Heart right ventricle (tissue), 16 donors: Measurements from ENCODE around the gene ACER3. TPM values are rescaled to one million over a fixed set of nuclear protein-coding genes. Genes with fewer than 3 reads are reported as not detected.

Experiments used
- ATAC-seq, 8 donors: fragments of 200-7000 bp; cut with Tn5 transposase; one replicate each; pipeline ENCODE4 v1.9.1; 2020; ENCODE audit warnings: mild to moderate bottlenecking in 8 of 8, moderate library complexity in 8 of 8, moderate number of reproducible peaks in 1 of 8
- DNase-seq, 2 donors: peaks; one replicate each; pipeline ENCODE4 v3.0.0-alpha.2; 2020
- H3K27ac ChIP-seq, 10 donors: fragments of 200-600 bp; sonication (generic) in 2 of 10; one replicate each; pipeline versions ENCODE4 v1.5.0 to v1.8.0; 2020 to 2022; ENCODE audit warnings: mild to moderate bottlenecking in 3 of 10
- H3K27me3 ChIP-seq, 7 donors: fragments of 200-600 bp; one replicate each; pipeline ENCODE4 v1.8.0; 2021 to 2022; ENCODE audit warnings: mild to moderate bottlenecking in 2 of 7
- H3K36me3 ChIP-seq, 9 donors: fragments of 200-600 bp; sonication (generic) in 1 of 9; one replicate each; pipeline versions ENCODE4 v1.5.0 to v1.8.0; 2020 to 2022; ENCODE audit warnings: mild to moderate bottlenecking in 2 of 9
- H3K4me1 ChIP-seq, 9 donors: fragments of 200-600 bp; sonication (generic) in 1 of 9; one replicate each; pipeline versions ENCODE4 v1.5.0 to v1.8.0; 2020 to 2022; ENCODE audit warnings: mild to moderate bottlenecking in 4 of 9
- H3K4me3 ChIP-seq, 10 donors: fragments of 200-600 bp; sonication (generic) in 2 of 10; one replicate each; pipeline versions ENCODE4 v1.5.0 to v1.8.0; 2020 to 2022; ENCODE audit warnings: mild to moderate bottlenecking in 7 of 10, moderate library complexity in 2 of 10
- H3K9me3 ChIP-seq, 11 donors: fragments of 200-600 bp in 10 of 11; sonication (generic) in 2 of 11; one replicate each; pipeline versions ENCODE4 v1.5.0 to v1.8.0; 2013 to 2022; ENCODE audit warnings: mild to moderate bottlenecking in 2 of 11, control low read depth in 1 of 11, moderate library complexity in 1 of 11
- WGBS, 2 donors: extraction: QIAGEN DNeasy Blood & Tissue Kit; methylation state at CpG; one replicate each; pipeline ENCODE4 v1.1.7; 2013; ENCODE audit warnings: inconsistent platforms in 1 of 2; 5-methylcytosine and 5-hydroxymethylcytosine counted together
- intact Hi-C, 10 donors: fragments of 100-400 bp; cut with DNase I; formaldehyde crosslinking; loops; one replicate each; pipeline versions ENCODE4 v1.11.1 to v1.14.2; 2022
- polyA plus RNA-seq, 2 donors: library from polyadenylated mRNA; stranded (reverse); fragments of 200-250 nt; gene quantifications; one replicate each; pipeline ENCODE4 v1.2.3, GENCODE V29; 2013
- total RNA-seq, 10 donors: library from RNA; stranded (reverse); fragmentation: NEBNext Ultra II Directional in 3 of 10; extraction: Animal tissue kit (Norgen Biotek cat#: 25700) in 3 of 10; gene quantifications; one replicate each; pipeline versions ENCODE4 v1.2.1 to v1.2.4, GENCODE V29; 2021 to 2023
- TF ChIP-seq, protein P1 (sequence below), 9 donors: fragments of 200-600 bp; sonication (generic) in 2 of 9; IDR thresholded peaks; one replicate each; pipeline versions ENCODE4 v1.5.0 to v1.8.0; 2021 to 2022; ENCODE audit warnings: antibody characterized with exemption in 9 of 9, mild to moderate bottlenecking in 5 of 9, moderate library complexity in 1 of 9
- donor health status: Arrhythmogenic right ventricular cardiomyopathy.
- donor health status: ischemic (EF 13 %, LVEDD 7.1; RV severe dilation, severe dysfunction).
- donor health status: healthy with polysubstance abuse.
- donor health status: DM: no; HTN: yes; CAD: no.
- donor health status: DM: no; HTN: no; CAD: no.
- donor health status: ischemic (EF 25% LVEDD 6.9; RV normal size, moderate dysfunction).
- donor health status: ischemic (EF 25% LVEDD 5.7; RV mildly dilated, moderate dysfunction).
- donor health status: healthy.
- donor health status: DM: yes; HTN: yes; CAD: no.
- donor health status: Ischemic cardiomyopathy.
- donor health status: ischemic (EF 35%, LVEDD 5.7; RV mildly dilated, moderate dysfunction).
- donor health status: nonischemic (EF 11% LVEDD 7.7; RV severe dilation, severe dysfunction).
- donor health status: DM: yes; HTN: yes; CAD: no.
- donor health status: PGD.
- donor health status: ischemic (EF 29% LVEDD 5.4; RV normal size, mild dysfunction).
- donor health status: nonischemic (EF 23%, LVEDD 6.1; RV moderate dilation, normal function).

Gene ACER3
- total and polyA plus RNA-seq, 12 donors: 2.9 to 14.8 (median 9.6) TPM

DNA sequence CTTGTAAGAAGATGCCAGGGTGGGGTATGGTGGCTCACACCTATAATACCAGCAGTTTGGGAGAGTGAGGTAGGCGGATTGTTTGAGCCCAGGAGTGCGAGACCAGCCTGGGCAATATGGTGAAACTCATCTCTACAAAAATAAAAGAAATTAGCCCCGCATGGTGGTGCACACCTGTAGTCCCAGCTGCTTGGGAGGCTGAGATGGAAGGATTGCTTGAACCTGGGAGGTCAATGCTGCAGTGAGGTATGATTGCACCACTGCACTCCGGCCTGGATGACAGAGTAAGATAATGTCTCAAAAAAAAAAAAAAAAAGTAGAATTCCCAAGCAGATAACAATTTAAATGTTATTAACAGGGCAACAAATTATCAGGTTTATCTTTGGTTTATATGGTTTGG, 20.2 kb downstream of the ACER3 start:
- Histone ChIP-seq H3K27ac (no peak overlapping the region), H3K4me3 (no peak overlapping the region), H3K4me1 (peaks cover 0 to 30% (median 17%) of the 10 kb centered on the region in 9 donors), H3K27me3 (no peaks in the 10 kb centered on the region), H3K9me3 (no peaks in the 10 kb centered on the region), H3K36me3 (no peaks in the 10 kb centered on the region)
- WGBS, 2 donors: 98 to 100% methylated on average over 4 of the region's 4 CpGs
- DNase-seq (no peak), ATAC-seq (no peak)
- intact Hi-C loops: no loop called here
- TF ChIP-seq, protein P1, sequence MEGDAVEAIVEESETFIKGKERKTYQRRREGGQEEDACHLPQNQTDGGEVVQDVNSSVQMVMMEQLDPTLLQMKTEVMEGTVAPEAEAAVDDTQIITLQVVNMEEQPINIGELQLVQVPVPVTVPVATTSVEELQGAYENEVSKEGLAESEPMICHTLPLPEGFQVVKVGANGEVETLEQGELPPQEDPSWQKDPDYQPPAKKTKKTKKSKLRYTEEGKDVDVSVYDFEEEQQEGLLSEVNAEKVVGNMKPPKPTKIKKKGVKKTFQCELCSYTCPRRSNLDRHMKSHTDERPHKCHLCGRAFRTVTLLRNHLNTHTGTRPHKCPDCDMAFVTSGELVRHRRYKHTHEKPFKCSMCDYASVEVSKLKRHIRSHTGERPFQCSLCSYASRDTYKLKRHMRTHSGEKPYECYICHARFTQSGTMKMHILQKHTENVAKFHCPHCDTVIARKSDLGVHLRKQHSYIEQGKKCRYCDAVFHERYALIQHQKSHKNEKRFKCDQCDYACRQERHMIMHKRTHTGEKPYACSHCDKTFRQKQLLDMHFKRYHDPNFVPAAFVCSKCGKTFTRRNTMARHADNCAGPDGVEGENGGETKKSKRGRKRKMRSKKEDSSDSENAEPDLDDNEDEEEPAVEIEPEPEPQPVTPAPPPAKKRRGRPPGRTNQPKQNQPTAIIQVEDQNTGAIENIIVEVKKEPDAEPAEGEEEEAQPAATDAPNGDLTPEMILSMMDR (IDR thresholded peaks at IDR 0.05): no peak

DNA sequence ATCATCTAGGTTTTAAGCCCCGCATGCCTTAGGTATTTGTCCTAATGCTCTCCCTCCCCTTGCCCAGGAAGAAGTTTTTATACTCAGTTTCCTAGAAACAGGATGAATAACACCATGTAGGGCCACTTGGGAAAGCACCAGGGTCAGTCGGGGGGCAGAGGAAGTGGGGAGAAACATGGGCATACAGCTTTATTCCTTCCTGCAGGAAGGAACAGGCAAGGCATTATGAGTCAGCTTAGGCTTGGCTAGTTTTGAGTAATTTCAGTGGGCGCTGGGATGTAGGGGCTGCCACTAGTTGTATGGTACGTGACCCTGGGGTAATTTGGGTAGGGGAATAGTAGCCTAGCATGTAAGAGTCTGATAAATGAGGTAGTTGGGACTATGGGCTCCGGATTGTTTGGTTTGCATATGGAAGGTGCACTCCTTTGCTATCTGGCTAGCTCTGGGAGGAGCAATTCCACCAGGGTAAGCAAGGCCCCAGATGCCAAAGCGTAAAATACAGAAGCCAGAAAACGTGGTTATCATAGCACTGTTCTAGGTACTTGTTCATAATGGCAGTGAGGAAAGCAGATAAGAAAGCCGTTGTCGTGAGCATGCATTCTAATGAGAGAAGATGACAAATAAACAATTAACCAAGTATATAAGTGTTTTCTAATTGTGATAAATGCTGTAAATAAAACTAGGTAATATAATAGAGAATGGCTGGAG, 24.8 kb downstream of the ACER3 start:
- Histone ChIP-seq H3K36me3 (no peaks in the 10 kb centered on the region), H3K4me3 (no peak overlapping the region), H3K27ac (no peak overlapping the region), H3K4me1 (peaks cover 0 to 32% (median 11%) of the 10 kb centered on the region in 9 donors), H3K27me3 (no peaks in the 10 kb centered on the region), H3K9me3 (no peaks in the 10 kb centered on the region)
- peak in 1 of 2 donors; percentile 16 for DNase-seq
- ATAC-seq: peak in 5 of 8 donors; percentile 17 to 70 (median 42)
- intact Hi-C loops: no loop called here
- 75 to 80% methylated on average over 9 of the region's 9 CpGs for WGBS, 2 donors
- TF ChIP-seq, protein P1 (IDR thresholded peaks at IDR 0.05): no peak

DNA sequence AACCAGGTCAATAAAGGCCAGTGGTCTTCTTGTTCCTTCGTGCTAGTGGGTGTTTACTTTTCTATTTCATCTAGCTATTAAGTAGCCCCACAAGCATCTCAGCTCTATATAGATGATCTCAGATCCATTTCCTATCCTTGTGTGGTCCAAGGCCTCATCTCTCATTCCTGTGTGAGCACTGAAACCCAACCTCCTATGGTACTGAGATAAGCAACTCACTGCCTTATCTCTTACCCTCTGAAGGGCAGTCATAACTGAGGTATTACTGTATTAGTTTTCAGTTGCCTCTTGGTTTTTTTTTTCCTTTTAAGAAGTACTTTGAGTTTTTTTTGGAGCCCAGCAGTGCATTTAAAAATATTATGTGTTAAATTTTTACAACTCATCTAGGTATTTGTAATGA, 28.3 kb downstream of the ACER3 start:
- no peak overlapping the region for H3K27ac ChIP-seq
- ATAC-seq: peak in 1 of 8 donors; percentile 71
- DNase-seq: no peak
- no peaks in the 10 kb centered on the region for H3K36me3 ChIP-seq
- TF ChIP-seq, protein P1 (IDR thresholded peaks at IDR 0.05): no peak
- H3K4me3 ChIP-seq: no peak overlapping the region
- intact Hi-C loops: no loop called here
- H3K27me3 ChIP-seq: no peaks in the 10 kb centered on the region
- peaks cover 0 to 42% (median 11%) of the 10 kb centered on the region in 9 donors for H3K4me1 ChIP-seq
- no peaks in the 10 kb centered on the region for H3K9me3 ChIP-seq
- 65 to 76% methylated on average over 1 of the region's 1 CpG for WGBS, 2 donors

DNA sequence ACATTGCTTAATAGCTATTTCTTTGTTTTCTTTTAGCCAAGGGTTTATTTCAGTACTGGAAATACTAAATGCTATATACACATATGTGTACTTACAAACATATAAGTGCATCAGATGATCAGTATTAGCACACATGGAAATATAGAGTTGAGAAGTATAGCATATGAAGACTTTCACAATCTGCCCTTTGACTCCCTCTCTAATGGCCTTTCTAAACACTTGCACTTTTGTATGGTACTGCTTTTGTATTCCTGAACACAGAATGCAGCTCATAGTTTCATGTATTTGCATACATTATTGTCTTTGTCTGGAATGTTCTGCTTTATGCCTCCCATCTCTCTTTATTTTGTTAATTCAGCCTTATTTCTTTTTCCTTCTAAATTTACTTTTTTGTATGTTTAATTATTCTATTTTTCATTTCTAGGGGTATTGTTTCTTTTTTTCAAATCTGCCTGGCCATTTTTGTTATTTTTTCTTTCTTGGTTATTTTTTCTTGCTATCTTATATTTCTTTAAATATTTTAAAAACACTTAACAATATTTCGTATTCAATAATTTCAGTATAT, 28.8 kb downstream of the ACER3 start:
- TF ChIP-seq, protein P1 (IDR thresholded peaks at IDR 0.05): no peak
- no peaks in the 10 kb centered on the region for H3K9me3 ChIP-seq
- H3K27ac ChIP-seq: no peak overlapping the region
- ATAC-seq (no peak), DNase-seq (no peak)
- H3K27me3 ChIP-seq: no peaks in the 10 kb centered on the region
- intact Hi-C loops: no loop called here
- no peak overlapping the region for H3K4me3 ChIP-seq
- WGBS, 2 donors: 98 to 99% methylated on average over 1 of the region's 1 CpG
- H3K36me3 ChIP-seq: no peaks in the 10 kb centered on the region
- H3K4me1 ChIP-seq: peaks cover 0 to 44% (median 11%) of the 10 kb centered on the region in 9 donors
